Smooth muscle cell (in vitro differentiated cells): ENCODE measurements around the gene EFNA5. TPM values are rescaled to one million over a fixed set of nuclear protein-coding genes. Genes with fewer than 3 reads are reported as not detected.

Experiments
- DNase-seq: peaks from one replicate; lab custom pipeline; 2025; ENCODE audit not compliant: unreplicated experiment; lab: John Stamatoyannopoulos, UW
- H2AFZ ChIP-seq: fragments of 200-600 bp; sonication (generic); 2 replicates; pipeline ENCODE4 v1.6.0; 2016; ENCODE audit warnings: antibody characterized with exemption, low read depth, mild to moderate bottlenecking
- H3F3A ChIP-seq: fragments of 200-600 bp; sonication (generic); 2 replicates; pipeline ENCODE4 v1.6.0; 2017; ENCODE audit warnings: antibody characterized with exemption, low read depth
- H3K27ac ChIP-seq: fragments of 200-600 bp; sonication (generic); 2 replicates; pipeline ENCODE4 v1.5.1; 2016; ENCODE audit warnings: low read depth, mild to moderate bottlenecking
- H3K27me3 ChIP-seq: fragments of 200-600 bp; sonication (generic); 2 replicates; pipeline ENCODE4 v1.6.1; 2016; ENCODE audit warnings: low read depth, mild to moderate bottlenecking
- H3K36me3 ChIP-seq: fragments of 200-600 bp; sonication (generic); 2 replicates; pipeline ENCODE4 v1.5.1; 2016; ENCODE audit warnings: low read depth
- H3K4me1 ChIP-seq: fragments of 200-600 bp; sonication (generic); 2 replicates; pipeline ENCODE4 v1.5.1; 2016; ENCODE audit warnings: low read depth
- H3K4me2 ChIP-seq: fragments of 200-600 bp; sonication (generic); 2 replicates; pipeline ENCODE4 v1.6.0; 2016; ENCODE audit warnings: mild to moderate bottlenecking
- H3K4me3 ChIP-seq: fragments of 200-600 bp; sonication (generic); 2 replicates; pipeline ENCODE4 v1.5.1; 2016; ENCODE audit warnings: mild to moderate bottlenecking
- H3K79me2 ChIP-seq: fragments of 200-600 bp; sonication (generic); 2 replicates; pipeline ENCODE4 v1.6.0; 2016; ENCODE audit warnings: low read depth, mild to moderate bottlenecking
- H3K9ac ChIP-seq: fragments of 200-600 bp; sonication (generic); 2 replicates; pipeline ENCODE4 v1.6.0; 2016; ENCODE audit warnings: low read depth
- H3K9me3 ChIP-seq: fragments of 200-600 bp; sonication (generic); replicated peaks from 2 replicates; pipeline ENCODE4 v1.5.1; 2016; ENCODE audit warnings: low read depth
- H4K20me1 ChIP-seq: fragments of 200-600 bp; sonication (generic); 2 replicates; pipeline ENCODE4 v1.6.0; 2016; ENCODE audit warnings: low read depth
- WGBS: methylation state at CpG from one replicate; pipeline ENCODE4 v1.1.7; 2016; ENCODE audit warnings: low lambda C conversion rate; 5-methylcytosine and 5-hydroxymethylcytosine counted together
- polyA plus RNA-seq: library from polyadenylated mRNA; unstranded; fragments of >200 nt; fragmentation: Nextera tagmentation; extraction: Ambion mirVana; gene quantifications from 2 replicates; pipeline ENCODE4 v1.2.1, GENCODE V29; 2016
- total RNA-seq: library from RNA; depleted of rRNA; stranded (reverse); fragments of >200 nt; gene quantifications from 2 replicates; pipeline ENCODE4 v1.2.3, GENCODE V29; 2014
- TF ChIP-seq, protein P1 (sequence below): fragments of 200-600 bp; sonication (generic); IDR thresholded peaks from 2 replicates; pipeline ENCODE4 v1.5.1; 2017; ENCODE audit warnings: borderline replicate concordance, mild to moderate bottlenecking, antibody characterized with exemption; ENCODE audit not compliant: insufficient read depth, poor library complexity, severe bottlenecking

EFNA5 gene
- total and polyA plus RNA-seq, 2 experiments from 2014 or later, result 0.32 to 8.8 TPM

DNA sequence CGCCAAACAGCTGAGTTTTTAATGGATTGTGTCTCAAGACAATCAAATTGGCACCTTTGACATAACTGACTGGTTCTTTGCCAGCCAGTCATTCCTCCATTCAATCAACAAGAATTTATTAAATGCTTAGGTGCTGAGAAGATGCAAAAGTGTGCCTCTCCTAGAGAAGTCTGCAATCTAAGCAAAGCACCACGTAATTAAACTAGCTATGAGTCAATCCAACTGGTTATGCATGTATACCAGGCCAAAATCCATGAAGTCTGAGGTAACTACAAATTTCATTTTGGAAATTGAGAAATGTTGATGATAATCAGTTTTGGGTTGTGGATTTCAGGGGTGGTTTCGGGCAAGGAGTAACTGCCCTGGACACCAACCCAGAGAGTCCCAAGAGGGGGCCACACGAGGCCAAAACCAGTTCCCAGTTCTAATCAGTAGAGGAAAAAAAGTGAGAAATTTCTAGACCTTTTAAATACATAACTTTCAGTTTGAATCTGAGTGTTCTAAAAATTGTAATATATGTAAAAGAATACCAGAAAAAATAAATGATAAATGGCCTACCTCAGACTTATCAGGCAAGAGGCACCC, 92.6 kb downstream of the EFNA5 start:
- H3K9me3 ChIP-seq, result no peaks in the 10 kb centered on the region
- H3K4me1 ChIP-seq, result peaks cover 50% of the 10 kb centered on the region
- WGBS, result 86% methylated on average over 4 of the region's 4 CpGs
- no peak overlapping the region for H3K4me3 ChIP-seq
- no peaks in the 10 kb centered on the region for H4K20me1 ChIP-seq
- TF ChIP-seq, protein P1, sequence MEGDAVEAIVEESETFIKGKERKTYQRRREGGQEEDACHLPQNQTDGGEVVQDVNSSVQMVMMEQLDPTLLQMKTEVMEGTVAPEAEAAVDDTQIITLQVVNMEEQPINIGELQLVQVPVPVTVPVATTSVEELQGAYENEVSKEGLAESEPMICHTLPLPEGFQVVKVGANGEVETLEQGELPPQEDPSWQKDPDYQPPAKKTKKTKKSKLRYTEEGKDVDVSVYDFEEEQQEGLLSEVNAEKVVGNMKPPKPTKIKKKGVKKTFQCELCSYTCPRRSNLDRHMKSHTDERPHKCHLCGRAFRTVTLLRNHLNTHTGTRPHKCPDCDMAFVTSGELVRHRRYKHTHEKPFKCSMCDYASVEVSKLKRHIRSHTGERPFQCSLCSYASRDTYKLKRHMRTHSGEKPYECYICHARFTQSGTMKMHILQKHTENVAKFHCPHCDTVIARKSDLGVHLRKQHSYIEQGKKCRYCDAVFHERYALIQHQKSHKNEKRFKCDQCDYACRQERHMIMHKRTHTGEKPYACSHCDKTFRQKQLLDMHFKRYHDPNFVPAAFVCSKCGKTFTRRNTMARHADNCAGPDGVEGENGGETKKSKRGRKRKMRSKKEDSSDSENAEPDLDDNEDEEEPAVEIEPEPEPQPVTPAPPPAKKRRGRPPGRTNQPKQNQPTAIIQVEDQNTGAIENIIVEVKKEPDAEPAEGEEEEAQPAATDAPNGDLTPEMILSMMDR, result no peak
- H3K36me3 ChIP-seq, result no peaks in the 10 kb centered on the region
- H3K27ac ChIP-seq, result no peak overlapping the region
- DNase-seq, result no peak
- H3K9ac ChIP-seq, result no peak overlapping the region
- no peaks in the 10 kb centered on the region for H3F3A ChIP-seq
- no peaks in the 10 kb centered on the region for H3K79me2 ChIP-seq
- H3K4me2 ChIP-seq, result no peak overlapping the region
- H3K27me3 ChIP-seq, result no peaks in the 10 kb centered on the region
- no peak overlapping the region for H2AFZ ChIP-seq

GRCh38 chr5:107577394-107577950, 93.3 kb downstream of the EFNA5 start:
- no peak overlapping the region for H3K9ac ChIP-seq
- H2AFZ ChIP-seq, result peak overlapping the region; percentile 0
- H4K20me1 ChIP-seq, result no peaks in the 10 kb centered on the region
- no peaks in the 10 kb centered on the region for H3K36me3 ChIP-seq
- no peak overlapping the region for H3K4me2 ChIP-seq
- H3F3A ChIP-seq, result no peaks in the 10 kb centered on the region
- peak overlapping the region; percentile 17 for H3K27ac ChIP-seq
- H3K9me3 ChIP-seq, result no peaks in the 10 kb centered on the region
- H3K79me2 ChIP-seq, result no peaks in the 10 kb centered on the region
- 51% methylated on average over 8 of the region's 8 CpGs for WGBS
- TF ChIP-seq, protein P1, result no peak
- H3K4me3 ChIP-seq, result no peak overlapping the region
- no peak for DNase-seq
- no peaks in the 10 kb centered on the region for H3K27me3 ChIP-seq
- peaks cover 54% of the 10 kb centered on the region for H3K4me1 ChIP-seq

DNA sequence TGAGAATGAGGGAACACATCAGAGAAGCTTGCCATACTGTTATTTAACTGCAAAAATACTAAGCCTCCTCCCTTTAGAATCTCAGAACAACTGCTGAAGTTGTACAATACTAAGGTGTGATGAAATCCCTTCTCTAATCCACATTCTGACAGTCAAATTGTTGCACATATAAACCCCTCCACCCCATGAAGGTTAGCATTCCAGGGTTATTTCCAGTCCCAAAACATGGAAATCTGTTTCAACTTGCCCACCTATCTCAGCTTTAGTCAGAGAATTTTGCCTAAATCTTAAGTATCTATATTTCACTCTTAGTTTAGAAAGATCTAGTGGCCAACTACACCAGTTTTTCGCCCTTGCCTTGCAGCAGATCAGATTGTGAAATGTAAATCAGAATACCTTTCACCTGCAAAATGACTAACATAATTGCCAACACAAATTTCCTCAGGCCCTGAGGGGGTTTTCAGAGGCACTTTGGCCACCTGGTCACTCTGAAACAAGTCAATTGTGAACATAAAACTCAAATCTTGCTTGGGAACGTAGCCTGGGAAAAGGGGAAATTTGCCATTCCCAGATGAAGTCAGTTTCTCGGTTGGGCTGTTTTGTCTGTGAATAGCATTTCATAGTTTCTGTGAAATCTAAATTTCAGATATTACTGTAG, 93.9 kb downstream of the EFNA5 start:
- H2AFZ ChIP-seq, result peak overlapping the region; percentile 0
- no peak overlapping the region for H3K9ac ChIP-seq
- no peaks in the 10 kb centered on the region for H3K36me3 ChIP-seq
- no peak overlapping the region for H3K4me3 ChIP-seq
- H3K27me3 ChIP-seq, result no peaks in the 10 kb centered on the region
- peak overlapping the region; percentile 17 for H3K27ac ChIP-seq
- no peak overlapping the region for H3K4me2 ChIP-seq
- H3K9me3 ChIP-seq, result no peaks in the 10 kb centered on the region
- peaks cover 56% of the 10 kb centered on the region for H3K4me1 ChIP-seq
- no peaks in the 10 kb centered on the region for H3K79me2 ChIP-seq
- TF ChIP-seq, protein P1, result no peak
- WGBS, result 75% methylated on average over 3 of the region's 3 CpGs
- H4K20me1 ChIP-seq, result no peaks in the 10 kb centered on the region
- no peak for DNase-seq
- H3F3A ChIP-seq, result no peaks in the 10 kb centered on the region
